ENCODE data around the gene CA11. TPM values are rescaled to one million over a fixed set of nuclear protein-coding genes. Genes with fewer than 3 reads are reported as not detected.

Gene CA11
- total and polyA plus RNA-seq, 9 of the 15 experiments (the other 6 are each of a cell fraction or from before 2014, with no cell fraction given): 2.9 to 19.9 (median 8.3) TPM

DNA sequence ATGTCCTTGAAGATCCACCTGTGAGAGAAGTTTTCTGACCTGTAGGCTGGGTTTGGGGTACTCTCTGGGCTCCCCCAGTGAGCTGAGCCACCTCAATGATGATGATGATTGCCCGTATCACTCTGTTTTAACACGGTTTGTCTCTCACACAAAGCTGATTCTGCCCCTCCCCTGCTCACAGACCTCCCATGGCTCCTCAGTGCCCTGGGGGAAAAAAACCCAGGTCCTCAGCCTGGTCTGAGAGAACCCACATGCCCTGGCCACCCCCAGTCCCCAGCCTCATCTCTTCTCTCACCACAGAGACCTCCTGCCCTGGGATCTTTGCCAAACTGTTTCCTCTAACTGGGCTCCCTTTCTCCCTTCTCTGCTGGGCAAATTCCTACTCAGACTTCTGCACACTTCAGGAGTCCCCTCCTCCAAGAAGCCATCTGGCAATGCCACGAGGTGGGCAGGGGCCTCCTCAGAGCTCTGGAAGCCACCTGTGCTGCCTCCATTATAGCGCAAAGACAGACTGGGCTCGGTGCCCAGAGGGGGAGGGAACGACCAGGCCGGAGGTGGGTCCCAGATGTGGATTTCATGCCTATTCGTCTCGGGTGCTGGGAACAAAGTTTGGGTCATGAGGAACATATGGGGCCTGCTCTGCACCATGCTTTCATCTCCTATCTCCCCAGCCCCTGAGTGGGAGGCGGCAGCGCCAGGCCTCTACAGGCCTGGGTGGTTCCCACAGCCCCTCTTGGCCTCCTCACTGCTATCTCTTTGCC lies 8.5 kb upstream of the CA11 start:
- no peaks in the 10 kb centered on the region for H4K20me1 ChIP-seq (replicated peaks; ENCODE audit: control insufficient read depth, insufficient read depth, low read length)
- H3K9me1 ChIP-seq (ENCODE audit: control insufficient read depth, insufficient read depth, low read length): no peaks in the 10 kb centered on the region
- peak overlapping the region; percentile 37; the same call in 2 of the 3 replicates for H3K27ac ChIP-seq (ENCODE audit: extremely low read depth, low read depth, low read length)
- ChIA-PET CTCF (ENCODE audit: low intra/inter-chr PET ratio) (no interaction called here), POLR2A (interaction anchor here (0.5 to 1.5 kb wide), 3 partner anchors 8 to 313 kb away, joined by 3 read pairs; no protein-coding TSS in a partner anchor)
- DNase-seq (ENCODE audit: extremely low read depth in 1 of 4, low spot score in 3 of 4): peak in 3 of 4 experiments; percentile 38 to 57 (median 53)
- in situ Hi-C loops (cut with MboI): no loop called here
- H3K4me3 ChIP-seq: no peak overlapping the region
- H3K79me2 ChIP-seq (ENCODE audit: control insufficient read depth, insufficient read depth, low read length): no peaks in the 10 kb centered on the region
- H3K27me3 ChIP-seq (ENCODE audit: control insufficient read depth in 2 of 2, insufficient read depth in 2 of 2, low read length in 2 of 2): no peaks in the 10 kb centered on the region
- peaks cover 14 to 43% of the 10 kb centered on the region in 2 experiments for H3K4me1 ChIP-seq (replicated peaks in 1 of 2; ENCODE audit: control insufficient read depth in 2 of 2, insufficient read depth in 2 of 2, low read length in 2 of 2)
- ATAC-seq: peak; percentile 53
- FAIRE-seq: peak; percentile 15
- H3K4me2 ChIP-seq (ENCODE audit: insufficient read depth, low read length): peak overlapping the region; percentile 43; the same call in 1 of the 2 replicates
- no peaks in the 10 kb centered on the region for H3K36me3 ChIP-seq (ENCODE audit: control insufficient read depth, insufficient read depth, low read length)
- no peaks in the 10 kb centered on the region for H3K9me3 ChIP-seq (replicated peaks; ENCODE audit: control insufficient read depth, insufficient read depth, low read depth, low read length)
- intact Hi-C loops (cut with micrococcal nuclease): no loop called here
- WGBS (ENCODE audit: insufficient coverage, low coverage, missing lambda C conversion rate): 14% methylated on average over 10 of the region's 11 CpGs
- H3K9ac ChIP-seq (ENCODE audit: insufficient read depth in 1 of 2, low read depth in 2 of 2, low read length in 2 of 2): peak overlapping the region; percentile 19 to 92; a peak in 3 of 4 replicates
- BruUV-seq (replicated peaks): no TSS peak
- peak overlapping the region; percentile 96 for H2AFZ ChIP-seq (ENCODE audit: low read depth, low read length)
- TF ChIP-seq SMARCB1 (IDR thresholded peaks at IDR 0.05; ENCODE audit: insufficient read length, low read depth) (no peak), ZNF561 (CRISPR knock-in tag; conservative IDR thresholded peaks at IDR 0.05) (no peak), PTTG1 (tag; IDR thresholded peaks at IDR 0.05; ENCODE audit: low read depth) (no peak), NFIC (IDR thresholded peaks at IDR 0.05) (peak; percentile 83), CBFA2T2 (conservative IDR thresholded peaks at IDR 0.05) (no peak), EP400 (IDR thresholded peaks at IDR 0.05) (peak; percentile 16; the same call in 1 of the 2 replicates), CTBP1 (IDR thresholded peaks at IDR 0.05; ENCODE audit: borderline replicate concordance) (peak; percentile 18; the same call in 1 of the 2 replicates), ZSCAN29 (IDR thresholded peaks at IDR 0.05) (no peak), HDAC2 (IDR thresholded peaks at IDR 0.05) (0 out of 2 replicates have a peak, but pooled peaks have one; percentile 24), COPS2 (conservative IDR thresholded peaks at IDR 0.05) (no peak)
- TF ChIP-seq, protein P1, sequence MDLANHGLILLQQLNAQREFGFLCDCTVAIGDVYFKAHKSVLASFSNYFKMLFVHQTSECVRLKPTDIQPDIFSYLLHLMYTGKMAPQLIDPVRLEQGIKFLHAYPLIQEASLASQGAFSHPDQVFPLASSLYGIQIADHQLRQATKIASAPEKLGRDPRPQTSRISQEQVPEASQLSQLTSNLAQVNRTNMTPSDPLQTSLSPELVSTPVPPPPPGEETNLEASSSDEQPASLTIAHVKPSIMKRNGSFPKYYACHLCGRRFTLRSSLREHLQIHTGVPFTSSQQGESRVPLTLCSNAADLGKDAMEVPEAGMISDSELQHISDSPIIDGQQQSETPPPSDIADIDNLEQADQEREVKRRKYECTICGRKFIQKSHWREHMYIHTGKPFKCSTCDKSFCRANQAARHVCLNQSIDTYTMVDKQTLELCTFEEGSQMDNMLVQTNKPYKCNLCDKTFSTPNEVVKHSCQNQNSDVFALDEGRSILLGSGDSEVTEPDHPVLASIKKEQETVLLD (IDR thresholded peaks at IDR 0.05): 0 out of 2 replicates have a peak, but pooled peaks have one; percentile 19
- TF ChIP-seq, protein P2, sequence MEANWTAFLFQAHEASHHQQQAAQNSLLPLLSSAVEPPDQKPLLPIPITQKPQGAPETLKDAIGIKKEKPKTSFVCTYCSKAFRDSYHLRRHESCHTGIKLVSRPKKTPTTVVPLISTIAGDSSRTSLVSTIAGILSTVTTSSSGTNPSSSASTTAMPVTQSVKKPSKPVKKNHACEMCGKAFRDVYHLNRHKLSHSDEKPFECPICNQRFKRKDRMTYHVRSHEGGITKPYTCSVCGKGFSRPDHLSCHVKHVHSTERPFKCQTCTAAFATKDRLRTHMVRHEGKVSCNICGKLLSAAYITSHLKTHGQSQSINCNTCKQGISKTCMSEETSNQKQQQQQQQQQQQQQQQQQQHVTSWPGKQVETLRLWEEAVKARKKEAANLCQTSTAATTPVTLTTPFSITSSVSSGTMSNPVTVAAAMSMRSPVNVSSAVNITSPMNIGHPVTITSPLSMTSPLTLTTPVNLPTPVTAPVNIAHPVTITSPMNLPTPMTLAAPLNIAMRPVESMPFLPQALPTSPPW (CRISPR knock-in tag; IDR thresholded peaks at IDR 0.05): peak; percentile 29; the same call in 1 of the 2 replicates

Measured in K562 (cell line).